Muscle of arm (tissue), 12 donors: ENCODE results near the gene PERM1. TPM values are rescaled to one million over a fixed set of nuclear protein-coding genes. Genes with fewer than 3 reads are reported as not detected.

ENCODE experiments used
- DNase-seq: peaks from one replicate; pipeline ENCODE4 v3.0.0-alpha.2; 2013
- polyA plus RNA-seq, 12 donors: library from polyadenylated mRNA; unstranded; fragments of 120-200 nt; gene quantifications; one replicate each; pipeline ENCODE4 v1.2.1, GENCODE V29; 2013; ENCODE audit not compliant: insufficient read length in 12 of 12

Gene PERM1
- polyA plus RNA-seq, 12 donors: 0.73 to 5.3 (median 1.7) TPM; not detected in 2

GRCh38 chr1:965526-966134, 16.3 kb downstream of the PERM1 start:
- no peak for DNase-seq

DNA sequence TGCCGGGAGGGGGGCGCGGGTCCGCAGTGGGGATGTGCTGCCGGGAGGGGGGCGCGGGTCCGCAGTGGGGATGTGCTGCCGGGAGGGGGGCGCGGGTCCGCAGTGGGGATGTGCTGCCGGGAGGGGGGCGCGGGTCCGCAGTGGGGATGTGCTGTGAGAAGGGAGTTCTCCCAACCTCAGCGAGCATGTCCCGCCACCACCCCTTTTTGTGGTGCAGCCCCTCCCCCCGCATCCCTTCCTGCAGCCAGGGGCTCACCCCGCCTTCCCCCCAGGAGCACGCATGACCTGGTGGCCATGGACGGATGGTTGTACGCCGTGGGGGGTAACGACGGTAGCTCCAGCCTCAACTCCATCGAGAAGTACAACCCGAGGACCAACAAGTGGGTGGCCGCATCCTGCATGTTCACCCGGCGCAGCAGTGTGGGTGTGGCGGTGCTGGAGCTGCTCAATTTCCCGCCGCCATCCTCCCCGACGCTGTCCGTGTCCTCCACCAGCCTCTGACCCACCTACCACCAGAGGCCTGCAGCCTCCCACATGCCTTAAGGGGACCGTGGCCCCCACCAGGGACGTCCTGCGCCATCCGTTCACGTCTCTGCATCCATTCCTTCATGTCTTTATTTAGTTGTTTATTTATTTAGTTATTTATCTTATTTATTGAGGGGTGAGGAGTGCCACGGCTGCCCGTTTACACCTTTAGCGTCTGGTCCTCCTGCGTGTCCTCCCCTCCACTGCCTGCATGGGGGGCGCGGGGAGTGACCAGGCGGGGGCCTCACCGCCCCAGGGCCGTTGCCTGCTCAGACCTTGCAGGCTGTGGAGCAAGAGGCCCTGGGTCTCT, 17.0 kb downstream of the PERM1 start:
- no peak for DNase-seq

DNA sequence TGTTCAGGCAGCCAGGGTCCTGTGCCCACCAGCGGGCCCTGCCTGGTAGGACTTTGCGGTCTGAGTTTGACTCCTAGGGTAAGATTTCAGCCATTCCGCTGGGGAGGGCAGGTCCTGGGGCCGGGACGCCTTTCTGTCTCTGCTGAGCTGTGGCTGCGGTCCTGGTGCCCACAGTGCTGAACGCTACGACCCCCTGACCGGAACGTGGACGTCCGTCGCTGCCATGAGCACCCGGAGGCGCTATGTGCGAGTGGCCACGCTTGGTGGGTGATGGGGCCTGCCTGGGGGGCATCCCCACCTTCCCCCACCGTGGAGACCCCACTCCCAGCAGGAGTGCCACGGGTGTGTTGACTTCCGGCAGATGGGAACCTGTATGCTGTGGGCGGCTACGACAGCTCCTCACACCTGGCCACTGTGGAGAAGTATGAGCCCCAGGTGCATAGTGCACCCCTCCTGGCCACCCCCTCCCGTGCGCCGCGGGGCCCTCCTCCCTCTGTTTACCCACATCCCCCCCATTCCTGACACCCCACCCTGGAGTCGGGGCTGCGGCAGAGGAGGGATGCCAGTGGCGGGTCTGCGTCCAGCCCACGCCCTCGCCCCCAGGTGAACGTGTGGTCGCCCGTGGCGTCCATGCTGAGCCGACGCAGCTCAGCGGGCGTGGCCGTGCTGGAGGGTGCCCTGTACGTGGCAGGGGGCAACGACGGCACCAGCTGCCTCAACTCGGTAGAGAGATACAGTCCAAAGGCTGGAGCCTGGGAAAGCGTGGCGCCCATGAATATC, 18.0 kb downstream of the PERM1 start:
- DNase-seq: no peak

DNA sequence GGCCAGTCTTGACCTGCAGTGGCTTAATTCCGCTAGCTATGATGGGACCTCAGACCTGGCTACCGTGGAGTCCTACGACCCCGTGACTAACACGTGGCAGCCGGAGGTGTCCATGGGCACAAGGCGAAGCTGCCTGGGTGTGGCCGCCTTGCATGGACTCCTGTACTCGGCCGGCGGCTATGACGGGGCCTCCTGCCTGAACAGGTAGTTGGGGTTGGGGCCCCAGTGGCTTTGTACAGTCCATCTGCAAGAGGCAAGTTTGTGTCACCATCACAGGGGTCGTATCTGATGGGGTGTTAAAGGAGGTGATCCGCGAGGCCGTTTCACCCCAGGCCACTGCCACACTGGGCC, 18.6 kb downstream of the PERM1 start:
- no peak for DNase-seq

DNA sequence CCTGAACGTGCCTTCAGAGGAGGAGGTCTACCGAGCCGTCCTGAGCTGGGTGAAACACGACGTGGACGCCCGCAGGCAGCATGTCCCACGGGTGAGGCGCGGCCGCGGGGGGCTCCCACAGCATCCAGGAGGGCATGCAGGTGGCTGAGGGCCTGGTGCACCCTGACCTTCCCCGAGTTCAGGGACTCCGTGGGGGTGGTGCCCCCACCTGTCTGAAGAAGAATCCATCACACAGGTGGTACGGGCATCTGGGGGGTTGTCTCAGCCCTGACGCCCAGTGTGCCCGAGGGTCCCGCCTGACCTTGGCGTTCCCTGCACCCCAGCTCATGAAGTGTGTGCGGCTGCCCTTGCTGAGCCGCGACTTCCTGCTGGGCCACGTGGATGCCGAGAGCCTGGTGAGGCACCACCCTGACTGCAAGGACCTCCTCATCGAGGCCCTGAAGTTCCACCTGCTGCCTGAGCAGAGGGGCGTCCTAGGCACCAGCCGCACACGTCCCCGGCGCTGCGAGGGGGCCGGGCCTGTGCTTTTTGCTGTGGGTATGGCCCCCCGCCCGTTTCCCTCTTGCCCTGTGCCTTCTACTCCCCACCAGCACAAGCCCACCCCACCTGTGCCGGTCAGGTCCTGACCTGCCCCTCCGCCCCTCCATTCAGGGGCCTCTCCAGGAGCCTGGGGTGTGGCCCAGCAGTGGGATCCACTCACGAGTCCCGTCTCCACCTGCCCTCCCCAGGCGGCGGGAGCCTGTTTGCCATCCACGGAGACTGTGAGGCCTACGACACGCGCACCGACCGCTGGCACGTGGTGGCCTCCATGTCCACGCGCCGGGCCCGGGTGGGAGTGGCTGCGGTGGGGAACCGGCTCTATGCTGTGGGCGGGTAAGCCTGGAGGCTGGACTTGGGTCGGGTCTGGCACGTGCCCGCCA, 19.3 kb downstream of the PERM1 start:
- DNase-seq: no peak

- no peak for DNase-seq
Observed at GRCh38 chr1:961132-961669, 20.7 kb downstream of the PERM1 start.

DNA sequence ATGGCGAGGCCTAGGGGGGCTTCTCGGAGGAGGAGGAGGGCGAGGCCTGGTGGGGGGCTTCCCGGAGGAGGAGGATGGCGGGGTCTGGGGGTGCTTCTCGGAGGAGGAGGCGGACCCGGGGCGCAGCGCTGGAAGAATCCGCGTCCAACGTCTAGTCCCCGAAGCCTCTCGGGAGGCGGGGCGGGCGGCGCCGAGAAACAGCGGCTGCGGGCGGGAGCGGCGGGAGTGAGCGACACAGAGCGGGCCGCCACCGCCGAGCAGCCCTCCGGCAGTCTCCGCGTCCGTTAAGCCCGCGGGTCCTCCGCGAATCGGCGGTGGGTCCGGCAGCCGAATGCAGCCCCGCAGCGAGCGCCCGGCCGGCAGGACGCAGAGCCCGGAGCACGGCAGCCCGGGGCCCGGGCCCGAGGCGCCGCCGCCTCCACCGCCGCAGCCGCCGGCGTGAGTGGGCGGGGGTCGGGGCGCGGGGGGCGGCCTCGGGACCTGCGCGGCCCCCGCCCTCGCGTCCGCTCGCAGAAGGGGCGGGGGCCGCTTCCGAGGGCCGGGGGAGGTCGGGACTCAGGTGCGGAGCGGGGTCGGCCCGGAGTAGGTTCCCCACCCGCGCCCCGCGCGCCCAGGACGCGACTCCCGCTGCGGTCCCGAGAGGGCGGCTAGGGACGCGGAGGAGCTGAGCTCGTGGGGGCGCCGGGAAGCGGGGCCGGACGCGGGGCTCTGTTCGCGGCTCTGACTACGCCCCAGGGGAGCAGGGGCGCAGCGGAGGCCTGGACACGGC, 21.3 kb downstream of the PERM1 start, which contains the start of gene KLHL17:
KLHL17 (plus strand) TSS at position 222 of the 769 bp plus-strand sequence; CDS start at position 332, 110 bp downstream.
- peak; percentile 40 for DNase-seq

DNA sequence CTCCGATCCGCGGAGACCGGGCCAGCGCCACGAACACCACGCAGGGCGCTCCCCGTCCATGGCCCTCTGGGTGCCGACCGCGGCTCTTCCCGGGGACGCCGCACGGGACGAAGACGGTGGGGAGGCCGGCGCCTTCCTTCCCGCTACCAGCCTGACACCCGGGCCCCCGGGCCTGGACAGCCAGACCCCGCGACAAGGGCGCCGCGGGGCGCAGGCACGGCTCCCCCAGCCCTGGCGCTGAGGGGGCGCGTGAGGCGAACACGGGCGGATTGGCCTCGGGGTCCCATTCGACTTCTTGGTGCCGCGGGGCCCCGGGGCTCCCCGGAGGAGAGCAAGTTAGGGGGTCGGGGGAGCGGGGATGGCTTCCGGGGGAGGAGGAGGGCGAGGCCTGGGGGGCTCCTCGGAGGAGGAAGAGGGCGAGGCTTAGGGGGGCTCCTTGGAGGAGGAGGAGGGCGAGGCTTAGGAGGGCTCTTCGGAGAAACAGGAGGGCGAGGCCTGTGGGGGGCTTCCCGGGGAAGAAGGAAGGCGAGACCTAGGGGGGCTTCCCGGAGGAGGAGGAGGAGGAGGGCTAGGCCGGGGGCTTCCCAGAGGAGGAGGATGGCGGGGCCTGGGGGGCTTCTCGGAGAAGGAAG, 22.0 kb downstream of the PERM1 start:
- DNase-seq: no peak

DNA sequence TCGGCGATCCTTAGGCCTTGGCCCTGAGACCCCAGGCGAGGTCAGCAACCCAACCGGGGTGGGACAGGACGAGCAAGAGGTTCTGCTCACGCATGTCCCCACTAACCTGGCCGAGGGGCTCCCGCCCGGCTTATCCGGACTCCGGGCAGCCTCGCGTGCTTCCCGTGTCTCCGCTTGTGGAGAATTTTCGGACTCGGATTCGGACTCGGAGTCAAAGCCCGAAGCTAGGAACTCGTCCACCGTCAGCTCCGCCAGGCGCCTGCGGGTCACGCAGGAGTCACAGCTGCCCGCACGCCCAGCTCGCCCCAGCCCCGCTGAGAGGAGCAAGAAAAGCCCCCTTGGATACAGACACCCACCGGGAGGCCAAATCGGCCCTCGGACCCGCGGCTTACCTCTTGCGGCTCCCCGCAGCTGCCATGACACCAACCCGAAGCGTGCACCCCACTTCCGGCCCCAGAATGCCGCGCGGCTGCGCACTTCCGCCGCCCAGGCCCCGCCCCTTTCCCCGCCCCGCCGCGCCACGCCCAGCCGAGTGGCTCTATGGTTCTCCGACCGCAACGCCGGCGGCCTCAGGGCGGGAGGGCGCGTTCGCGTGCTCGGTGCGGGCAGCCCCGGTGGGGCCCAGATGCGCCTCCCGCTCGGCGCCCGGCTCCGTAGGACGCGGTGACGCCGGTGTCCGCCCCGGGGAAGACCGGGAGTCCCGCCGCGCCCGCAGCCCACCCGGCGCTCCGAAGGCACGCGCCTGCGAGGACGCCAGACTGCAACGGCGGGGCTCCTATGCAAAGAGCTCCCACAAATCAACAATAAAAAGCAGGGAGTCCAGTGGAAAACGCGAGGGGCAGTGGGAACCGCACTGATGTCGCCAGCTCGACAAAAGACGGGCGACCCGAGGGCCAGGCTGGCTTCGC, 22.8 kb downstream of the PERM1 start, which contains the start of gene NOC2L:
NOC2L (minus strand) TSS at position 434 of the 908 bp plus-strand sequence; CDS start at position 418, 16 bp downstream.
- DNase-seq: peak; percentile 89

- no peak for DNase-seq
Observed at GRCh38 chr1:956636-957035, 25.3 kb downstream of the PERM1 start.

- no peak for DNase-seq
Observed at GRCh38 chr1:955474-955873, 26.4 kb downstream of the PERM1 start.

- DNase-seq: no peak
Observed at GRCh38 chr1:954927-955326, 27.0 kb downstream of the PERM1 start.

GRCh38 chr1:953524-954320, 28.2 kb downstream of the PERM1 start:
- DNase-seq: no peak

- DNase-seq: no peak
Observed at GRCh38 chr1:952603-953002, 29.3 kb downstream of the PERM1 start.

GRCh38 chr1:952201-952600, 29.7 kb downstream of the PERM1 start:
- DNase-seq: no peak

DNA sequence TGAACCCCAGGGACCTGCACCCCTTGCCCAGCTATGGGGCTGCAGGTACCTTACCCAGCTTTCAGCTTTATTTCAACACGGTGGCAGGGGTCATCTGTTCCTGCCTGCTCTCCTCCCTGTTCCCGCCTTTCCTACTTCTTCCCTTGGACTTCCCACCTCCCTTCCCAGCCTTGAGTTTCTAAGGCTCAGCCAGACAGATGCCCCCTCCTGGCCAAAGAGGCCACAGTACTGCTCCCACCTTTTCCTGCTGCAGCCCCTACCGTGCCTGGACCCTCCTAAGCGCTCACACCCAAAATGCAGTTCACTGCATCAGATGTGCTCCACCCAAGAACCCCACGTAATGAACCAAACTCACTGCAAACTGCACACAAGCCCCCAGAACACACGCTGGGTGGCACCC, 30.5 kb downstream of the PERM1 start:
- no peak for DNase-seq

- DNase-seq: no peak
Observed at GRCh38 chr1:950881-951280, 31.0 kb downstream of the PERM1 start.

- no peak for DNase-seq
Observed at GRCh38 chr1:950268-950667, 31.6 kb downstream of the PERM1 start.
